ENCODE results near the gene C11orf91.

DNA sequence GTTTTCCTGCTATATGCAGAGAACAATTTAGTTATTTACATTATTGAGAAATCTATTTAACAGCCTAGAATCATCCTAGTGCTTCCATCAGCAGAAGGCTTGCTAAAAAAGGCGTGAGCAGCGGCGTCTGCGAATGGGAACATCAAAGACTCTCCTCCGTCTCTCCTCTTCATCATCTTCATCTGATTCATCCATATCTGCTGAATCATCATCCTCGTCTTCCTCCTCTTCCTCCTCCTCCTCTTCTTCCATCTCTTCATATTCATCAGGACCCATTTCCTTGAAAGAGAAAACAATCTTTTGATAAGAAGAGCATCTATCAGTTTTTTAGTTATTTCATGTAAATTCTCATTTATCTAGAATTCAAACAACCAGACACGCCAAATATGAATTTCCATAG lies 41.2 kb upstream of the C11orf91 start:
- no peak for TF ChIP-seq EZH2 (IDR thresholded peaks at IDR 0.05; ENCODE audit: borderline replicate concordance, low read length)
- TF ChIP-seq, protein P1, sequence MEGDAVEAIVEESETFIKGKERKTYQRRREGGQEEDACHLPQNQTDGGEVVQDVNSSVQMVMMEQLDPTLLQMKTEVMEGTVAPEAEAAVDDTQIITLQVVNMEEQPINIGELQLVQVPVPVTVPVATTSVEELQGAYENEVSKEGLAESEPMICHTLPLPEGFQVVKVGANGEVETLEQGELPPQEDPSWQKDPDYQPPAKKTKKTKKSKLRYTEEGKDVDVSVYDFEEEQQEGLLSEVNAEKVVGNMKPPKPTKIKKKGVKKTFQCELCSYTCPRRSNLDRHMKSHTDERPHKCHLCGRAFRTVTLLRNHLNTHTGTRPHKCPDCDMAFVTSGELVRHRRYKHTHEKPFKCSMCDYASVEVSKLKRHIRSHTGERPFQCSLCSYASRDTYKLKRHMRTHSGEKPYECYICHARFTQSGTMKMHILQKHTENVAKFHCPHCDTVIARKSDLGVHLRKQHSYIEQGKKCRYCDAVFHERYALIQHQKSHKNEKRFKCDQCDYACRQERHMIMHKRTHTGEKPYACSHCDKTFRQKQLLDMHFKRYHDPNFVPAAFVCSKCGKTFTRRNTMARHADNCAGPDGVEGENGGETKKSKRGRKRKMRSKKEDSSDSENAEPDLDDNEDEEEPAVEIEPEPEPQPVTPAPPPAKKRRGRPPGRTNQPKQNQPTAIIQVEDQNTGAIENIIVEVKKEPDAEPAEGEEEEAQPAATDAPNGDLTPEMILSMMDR (conservative IDR thresholded peaks at IDR 0.05 in 1 of 2, IDR thresholded peaks at IDR 0.05 in 1 of 2; ENCODE audit: extremely low read depth in 1 of 2, insufficient read depth in 1 of 2, low read depth in 1 of 2, low read length in 2 of 2) = no peak

Data from mammary epithelial cell (primary cell).